Liver (tissue), 9 donors: Measurements from ENCODE around the gene ILF2. TPM values are rescaled to one million over a fixed set of nuclear protein-coding genes. Genes with fewer than 3 reads are reported as not detected.
A peak's percentile ranks its signal among the peaks of the same experiment; 100 is the strongest.

ENCODE experiments used
- DNase-seq: peaks from one replicate; pipeline ENCODE4 v3.0.0-alpha.2; 2017; ENCODE audit warnings: low spot score
- H3K27ac ChIP-seq, 2 donors: one replicate each; pipeline ENCODE4 v1.7.0; 2013; ENCODE audit warnings: inconsistent platforms in 2 of 2, low read length in 2 of 2, control low read depth in 1 of 2, low read depth in 1 of 2, mild to moderate bottlenecking in 1 of 2
- H3K27me3 ChIP-seq, 4 donors: one replicate each; pipeline versions ENCODE4 v1.6.1 to v1.7.0; 2013; ENCODE audit warnings: low read length in 3 of 4, inconsistent platforms in 1 of 4, mild to moderate bottlenecking in 1 of 4, moderate library complexity in 1 of 4; ENCODE audit not compliant: control insufficient read depth in 4 of 4, insufficient read depth in 4 of 4
- H3K36me3 ChIP-seq, 4 donors: one replicate each; pipeline versions ENCODE4 v1.6.1 to v1.7.0; 2013; ENCODE audit warnings: low read length in 3 of 4, mild to moderate bottlenecking in 3 of 4, low read depth in 1 of 4, moderate library complexity in 1 of 4; ENCODE audit not compliant: control insufficient read depth in 4 of 4, insufficient read depth in 3 of 4
- H3K4me1 ChIP-seq, 4 donors: one replicate each; pipeline versions ENCODE4 v1.6.1 to v1.7.0; 2013; ENCODE audit warnings: low read length in 3 of 4, mild to moderate bottlenecking in 3 of 4, moderate library complexity in 1 of 4; ENCODE audit not compliant: control insufficient read depth in 4 of 4, insufficient read depth in 4 of 4
- H3K4me3 ChIP-seq, 3 donors: one replicate each; pipeline versions ENCODE4 v1.6.1 to v1.7.0; 2013; ENCODE audit warnings: low read length in 3 of 3, control low read depth in 1 of 3, low read depth in 1 of 3, mild to moderate bottlenecking in 1 of 3
- H3K9ac ChIP-seq, 2 donors: one replicate each; pipeline ENCODE4 v1.7.0; 2013; ENCODE audit warnings: low read length in 2 of 2, mild to moderate bottlenecking in 2 of 2, moderate library complexity in 2 of 2, control low read depth in 1 of 2, low read depth in 1 of 2
- H3K9me3 ChIP-seq, 4 donors: one replicate each; pipeline versions ENCODE4 v1.6.1 to v1.7.0; 2013; ENCODE audit warnings: low read length in 3 of 4; ENCODE audit not compliant: control insufficient read depth in 4 of 4
- ATF3 ChIP-seq: IDR thresholded peaks from 2 replicates; pipeline ENCODE4 v1.6.1; 2016; ENCODE audit warnings: antibody characterized with exemption
- CTCF ChIP-seq: fragments of 150-350 bp; IDR thresholded peaks from 2 replicates; pipeline ENCODE4 v1.5.1; 2017; ENCODE audit warnings: improper control_type of control experiment, low read depth, low read length; ENCODE audit not compliant: missing input control
- EGR1 ChIP-seq, 2 donors: IDR thresholded peaks; 2 replicates each; pipeline ENCODE4 v1.6.1; 2016 to 2018; ENCODE audit warnings: antibody characterized with exemption in 2 of 2, low read depth in 2 of 2
- FOXA1 ChIP-seq: IDR thresholded peaks from 2 replicates; pipeline ENCODE4 v1.6.1; 2016; ENCODE audit warnings: antibody characterized with exemption
- FOXA2 ChIP-seq: IDR thresholded peaks from 2 replicates; pipeline ENCODE4 v1.6.1; 2016; ENCODE audit warnings: antibody characterized with exemption
- GABPA ChIP-seq, 2 donors: IDR thresholded peaks in 1 of 2; conservative IDR thresholded peaks in 1 of 2; 2 replicates each; pipeline ENCODE4 v1.6.1; 2016; ENCODE audit warnings: antibody characterized with exemption in 2 of 2, mild to moderate bottlenecking in 1 of 2, moderate library complexity in 1 of 2
- HNF4A ChIP-seq, 2 donors: conservative IDR thresholded peaks; 2 replicates each; pipeline ENCODE4 v1.6.1; 2016; ENCODE audit warnings: antibody characterized with exemption in 2 of 2, mild to moderate bottlenecking in 2 of 2
- HNF4G ChIP-seq: IDR thresholded peaks from 2 replicates; pipeline ENCODE4 v1.6.1; 2016; ENCODE audit warnings: antibody characterized with exemption
- JUND ChIP-seq, 2 donors: IDR thresholded peaks; 2 replicates each; pipeline ENCODE4 v1.6.1; 2016; ENCODE audit warnings: antibody characterized with exemption in 2 of 2
- MAX ChIP-seq: IDR thresholded peaks from 2 replicates; pipeline ENCODE4 v1.6.1; 2016; ENCODE audit warnings: antibody characterized with exemption
- NR2F2 ChIP-seq: IDR thresholded peaks from 2 replicates; pipeline ENCODE4 v1.6.1; 2016; ENCODE audit warnings: antibody characterized with exemption
- RAD21 ChIP-seq, 2 donors: IDR thresholded peaks; 2 replicates each; pipeline ENCODE4 v1.6.1; 2016; ENCODE audit warnings: antibody characterized with exemption in 2 of 2, mild to moderate bottlenecking in 2 of 2
- RXRA ChIP-seq, 2 donors: IDR thresholded peaks; 2 replicates each; pipeline ENCODE4 v1.6.1; 2017 to 2018; ENCODE audit warnings: antibody characterized with exemption in 2 of 2, mild to moderate bottlenecking in 1 of 2
- SP1 ChIP-seq: IDR thresholded peaks from 2 replicates; pipeline ENCODE4 v1.6.1; 2018; ENCODE audit warnings: antibody characterized with exemption, mild to moderate bottlenecking
- TAF1 ChIP-seq: conservative IDR thresholded peaks from 2 replicates; pipeline ENCODE4 v1.6.1; 2016; ENCODE audit warnings: antibody characterized with exemption, mild to moderate bottlenecking
- YY1 ChIP-seq: IDR thresholded peaks from 2 replicates; pipeline ENCODE4 v1.6.1; 2016; ENCODE audit warnings: antibody characterized with exemption, mild to moderate bottlenecking
- WGBS: extraction: QIAGEN DNeasy Blood & Tissue Kit; methylation state at CpG from one replicate; pipeline ENCODE4 v1.1.7; 2013; 5-methylcytosine and 5-hydroxymethylcytosine counted together
- polyA plus RNA-seq, 2 donors: library from polyadenylated mRNA; stranded (reverse) in 1 of 2; unstranded in 1 of 2; fragments of 200-250 nt in 1 of 2; fragments of >200 nt in 1 of 2; fragmentation: Nextera tagmentation in 1 of 2; extraction: Ambion mirVana in 1 of 2; gene quantifications; one replicate each; pipeline versions ENCODE4 v1.2.1 to v1.2.3, GENCODE V29; 2013 to 2015
- total RNA-seq, 2 donors: library from RNA; depleted of rRNA; stranded (reverse); fragments of >200 nt; gene quantifications; one replicate each; pipeline ENCODE4 v1.2.3, GENCODE V29; 2014
- TF ChIP-seq, protein P1 (sequence below): IDR thresholded peaks from 2 replicates; pipeline ENCODE4 v1.6.1; 2016; ENCODE audit warnings: antibody characterized with exemption, mild to moderate bottlenecking
- TF ChIP-seq, protein P2 (sequence below): IDR thresholded peaks from 2 replicates; pipeline ENCODE4 v1.6.1; 2016; ENCODE audit warnings: antibody characterized with exemption
- donor health status: healthy.
- donor health status: healthy.
- donor health status: healthy.
- donor health status: healthy.
- donor health status: healthy.

ILF2 gene
- total and polyA plus RNA-seq, 4 donors = 28.7 to 84.2 (median 51.5) TPM

GRCh38 chr1:153626477-153626903 lies 44.3 kb downstream of the ILF2 start:
- Histone ChIP-seq H3K27ac (peak overlapping the region; percentile 59 to 79), H3K9me3 (no peaks in the 10 kb centered on the region), H3K4me3 (peak overlapping the region in 2 of 3 donors; percentile 26 to 43), H3K9ac (peak overlapping the region; percentile 50 to 91), H3K27me3 (no peaks in the 10 kb centered on the region), H3K36me3 (no peaks in the 10 kb centered on the region), H3K4me1 (peaks cover 4 to 25% (median 15%) of the 10 kb centered on the region in 4 donors)
- TF ChIP-seq, protein P1, sequence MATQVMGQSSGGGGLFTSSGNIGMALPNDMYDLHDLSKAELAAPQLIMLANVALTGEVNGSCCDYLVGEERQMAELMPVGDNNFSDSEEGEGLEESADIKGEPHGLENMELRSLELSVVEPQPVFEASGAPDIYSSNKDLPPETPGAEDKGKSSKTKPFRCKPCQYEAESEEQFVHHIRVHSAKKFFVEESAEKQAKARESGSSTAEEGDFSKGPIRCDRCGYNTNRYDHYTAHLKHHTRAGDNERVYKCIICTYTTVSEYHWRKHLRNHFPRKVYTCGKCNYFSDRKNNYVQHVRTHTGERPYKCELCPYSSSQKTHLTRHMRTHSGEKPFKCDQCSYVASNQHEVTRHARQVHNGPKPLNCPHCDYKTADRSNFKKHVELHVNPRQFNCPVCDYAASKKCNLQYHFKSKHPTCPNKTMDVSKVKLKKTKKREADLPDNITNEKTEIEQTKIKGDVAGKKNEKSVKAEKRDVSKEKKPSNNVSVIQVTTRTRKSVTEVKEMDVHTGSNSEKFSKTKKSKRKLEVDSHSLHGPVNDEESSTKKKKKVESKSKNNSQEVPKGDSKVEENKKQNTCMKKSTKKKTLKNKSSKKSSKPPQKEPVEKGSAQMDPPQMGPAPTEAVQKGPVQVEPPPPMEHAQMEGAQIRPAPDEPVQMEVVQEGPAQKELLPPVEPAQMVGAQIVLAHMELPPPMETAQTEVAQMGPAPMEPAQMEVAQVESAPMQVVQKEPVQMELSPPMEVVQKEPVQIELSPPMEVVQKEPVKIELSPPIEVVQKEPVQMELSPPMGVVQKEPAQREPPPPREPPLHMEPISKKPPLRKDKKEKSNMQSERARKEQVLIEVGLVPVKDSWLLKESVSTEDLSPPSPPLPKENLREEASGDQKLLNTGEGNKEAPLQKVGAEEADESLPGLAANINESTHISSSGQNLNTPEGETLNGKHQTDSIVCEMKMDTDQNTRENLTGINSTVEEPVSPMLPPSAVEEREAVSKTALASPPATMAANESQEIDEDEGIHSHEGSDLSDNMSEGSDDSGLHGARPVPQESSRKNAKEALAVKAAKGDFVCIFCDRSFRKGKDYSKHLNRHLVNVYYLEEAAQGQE = no peak
- TF ChIP-seq MAX (no peak), EGR1 (IDR thresholded peaks at IDR 0.05; ENCODE audit: low read depth in 2 of 2) (no peak), YY1 (no peak), FOXA1 (no peak), TAF1 (no peak), JUND (IDR thresholded peaks at IDR 0.05) (no peak), RXRA (IDR thresholded peaks at IDR 0.05) (no peak), HNF4A (conservative IDR thresholded peaks at IDR 0.05) (no peak), FOXA2 (no peak), RAD21 (IDR thresholded peaks at IDR 0.05) (no peak), ATF3 (no peak), CTCF (no peak), HNF4G (no peak), SP1 (no peak), GABPA (IDR thresholded peaks at IDR 0.05 in 1 of 2, conservative IDR thresholded peaks at IDR 0.05 in 1 of 2) (no peak), NR2F2 (no peak)
- TF ChIP-seq, protein P2, sequence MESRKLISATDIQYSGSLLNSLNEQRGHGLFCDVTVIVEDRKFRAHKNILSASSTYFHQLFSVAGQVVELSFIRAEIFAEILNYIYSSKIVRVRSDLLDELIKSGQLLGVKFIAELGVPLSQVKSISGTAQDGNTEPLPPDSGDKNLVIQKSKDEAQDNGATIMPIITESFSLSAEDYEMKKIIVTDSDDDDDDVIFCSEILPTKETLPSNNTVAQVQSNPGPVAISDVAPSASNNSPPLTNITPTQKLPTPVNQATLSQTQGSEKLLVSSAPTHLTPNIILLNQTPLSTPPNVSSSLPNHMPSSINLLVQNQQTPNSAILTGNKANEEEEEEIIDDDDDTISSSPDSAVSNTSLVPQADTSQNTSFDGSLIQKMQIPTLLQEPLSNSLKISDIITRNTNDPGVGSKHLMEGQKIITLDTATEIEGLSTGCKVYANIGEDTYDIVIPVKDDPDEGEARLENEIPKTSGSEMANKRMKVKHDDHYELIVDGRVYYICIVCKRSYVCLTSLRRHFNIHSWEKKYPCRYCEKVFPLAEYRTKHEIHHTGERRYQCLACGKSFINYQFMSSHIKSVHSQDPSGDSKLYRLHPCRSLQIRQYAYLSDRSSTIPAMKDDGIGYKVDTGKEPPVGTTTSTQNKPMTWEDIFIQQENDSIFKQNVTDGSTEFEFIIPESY = no peak
- DNase-seq = no peak
- WGBS = 63% methylated on average over 3 of the region's 3 CpGs
